ENCODE measurements around the gene MAP10.

MAP10 gene, protein sequence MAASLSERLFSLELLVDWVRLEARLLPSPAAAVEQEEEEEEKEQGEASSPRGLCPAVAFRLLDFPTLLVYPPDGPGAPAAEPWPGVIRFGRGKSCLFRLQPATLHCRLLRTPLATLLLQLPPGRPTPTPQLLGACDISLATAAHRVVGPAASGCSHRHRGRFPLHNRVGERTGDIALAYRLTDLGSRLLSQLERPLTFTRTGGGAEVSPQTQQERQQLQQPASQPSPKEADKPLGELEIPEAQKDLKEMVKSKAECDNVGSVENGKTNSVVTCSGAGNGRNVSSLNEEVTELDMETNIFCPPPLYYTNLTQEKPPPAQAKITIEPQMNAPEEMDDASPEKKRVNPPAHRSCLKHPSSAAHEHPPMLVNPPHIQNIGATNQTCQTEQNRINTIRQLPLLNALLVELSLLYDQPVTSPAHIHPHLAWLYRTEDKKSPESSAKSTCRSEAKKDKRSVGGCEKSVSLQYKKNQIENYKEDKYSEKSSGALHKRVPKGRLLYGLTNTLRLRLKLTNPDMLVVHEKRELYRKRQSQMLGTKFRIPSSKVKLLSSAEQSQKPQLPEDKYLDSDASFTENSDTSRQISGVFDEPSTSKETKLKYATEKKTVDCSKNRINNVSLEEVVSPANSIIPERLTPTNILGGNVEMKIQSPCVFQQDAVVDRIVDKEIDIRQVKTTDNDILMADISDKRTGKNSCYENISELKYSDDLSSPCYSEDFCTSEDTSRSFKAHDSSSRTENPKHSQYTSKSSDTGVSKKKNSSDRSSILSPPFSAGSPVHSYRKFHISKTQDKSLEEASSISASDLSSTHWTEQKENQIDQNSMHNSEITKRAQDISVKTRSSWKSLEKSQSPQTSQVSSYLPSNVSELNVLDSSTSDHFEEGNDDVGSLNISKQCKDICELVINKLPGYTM

GRCh38 chr1:232805269-232806185 is at the start of gene MAP10:
Gene MAP10 (plus strand): TSS chr1:232805416. CDS start chr1:232805450, 34 bp downstream.
- H3K4me3 ChIP-seq (ENCODE audit: severe bottlenecking), result peak within 1 kb of the TSS; percentile 39
- no peak within 1 kb of the TSS for H3K27ac ChIP-seq (ENCODE audit: poor library complexity, severe bottlenecking)
- H3K27me3 ChIP-seq (ENCODE audit: insufficient read depth, poor library complexity, severe bottlenecking), result no peaks in the 10 kb centered on the region
- DNase-seq (ENCODE audit: low spot score) (peak; percentile 62), ATAC-seq (ENCODE audit: low read depth) (peak; percentile 51; the same call in 1 of the 3 replicates)
- H3K36me3 ChIP-seq (ENCODE audit: low read depth), result no peaks in the 10 kb centered on the region
- TF ChIP-seq CTCF (IDR thresholded peaks at IDR 0.05; ENCODE audit: poor library complexity, severe bottlenecking), result no peak
- H3K9me3 ChIP-seq (ENCODE audit: severe bottlenecking), result no peaks in the 10 kb centered on the region
- no peaks in the 10 kb centered on the region for H3K4me1 ChIP-seq (ENCODE audit: insufficient read depth, poor library complexity, severe bottlenecking)

DNA sequence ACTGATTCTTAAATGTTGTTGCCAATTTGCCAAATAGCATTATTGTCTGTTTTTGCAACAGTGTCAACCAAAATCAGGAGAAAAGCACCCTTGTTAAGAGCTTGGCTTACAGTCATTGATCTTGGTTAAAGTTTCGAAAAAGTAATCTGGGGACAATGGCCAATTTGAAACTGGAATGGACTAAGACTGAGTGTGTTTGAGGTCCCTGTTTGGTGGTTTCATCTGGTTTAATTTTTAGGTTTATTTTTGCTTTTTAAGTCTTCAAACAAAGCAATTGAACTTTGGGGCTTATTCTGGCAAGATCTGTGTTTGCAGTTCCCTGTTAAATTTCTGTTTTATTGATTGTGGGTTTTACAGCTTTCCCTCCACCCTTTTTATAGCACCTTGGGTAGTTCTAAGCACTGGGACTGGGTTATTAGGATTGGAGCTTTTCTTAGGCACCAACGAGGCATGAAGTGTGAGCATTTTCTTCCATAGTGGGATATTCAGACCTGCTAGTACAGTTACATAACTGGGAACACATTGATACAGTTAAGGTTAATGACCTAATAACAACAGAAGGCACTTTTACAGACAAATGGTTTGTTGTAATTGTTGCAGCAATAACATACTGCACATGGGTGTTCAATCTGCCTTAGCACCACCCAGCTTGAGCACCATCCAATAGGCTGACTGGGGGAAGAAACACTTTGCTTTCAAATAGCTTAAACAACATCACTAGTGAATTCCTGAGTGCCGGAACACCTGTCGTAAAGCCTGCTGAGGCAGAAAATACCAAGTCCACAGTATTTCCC is 40.6 kb upstream of the MAP10 start:
- H3K9me3 ChIP-seq (ENCODE audit: severe bottlenecking), result no peaks in the 10 kb centered on the region
- TF ChIP-seq CTCF (IDR thresholded peaks at IDR 0.05; ENCODE audit: poor library complexity, severe bottlenecking), result no peak
- H3K4me1 ChIP-seq (ENCODE audit: insufficient read depth, poor library complexity, severe bottlenecking), result peaks cover 10% of the 10 kb centered on the region
- DNase-seq (ENCODE audit: low spot score), result no peak
- H3K27me3 ChIP-seq (ENCODE audit: insufficient read depth, poor library complexity, severe bottlenecking), result no peaks in the 10 kb centered on the region
- ATAC-seq (ENCODE audit: low read depth), result no peak
- no peak overlapping the region for H3K27ac ChIP-seq (ENCODE audit: poor library complexity, severe bottlenecking)
- H3K4me3 ChIP-seq (ENCODE audit: severe bottlenecking), result no peak overlapping the region
- H3K36me3 ChIP-seq (ENCODE audit: low read depth), result no peaks in the 10 kb centered on the region

DNA sequence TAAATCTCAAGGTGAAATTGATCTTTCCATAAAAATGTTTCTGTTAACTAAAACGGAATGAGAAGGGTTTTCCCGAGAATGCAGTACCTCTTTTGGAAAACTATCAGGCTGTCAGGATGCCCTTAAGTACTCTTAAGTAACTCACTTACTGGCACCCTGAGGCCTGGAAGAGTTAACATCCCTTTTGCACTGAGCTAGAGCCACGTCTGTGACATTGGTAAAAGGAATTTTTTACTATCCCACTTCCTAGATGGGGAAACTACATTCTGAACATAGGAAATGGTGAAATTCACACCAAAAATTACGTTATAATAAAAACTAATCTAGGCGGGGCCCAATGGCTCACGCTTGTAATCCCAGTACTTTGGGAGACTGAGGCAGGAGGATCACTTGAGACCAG is 39.7 kb upstream of the MAP10 start:
- TF ChIP-seq CTCF (IDR thresholded peaks at IDR 0.05; ENCODE audit: poor library complexity, severe bottlenecking), result no peak
- no peak for ATAC-seq (ENCODE audit: low read depth)
- H3K9me3 ChIP-seq (ENCODE audit: severe bottlenecking), result no peaks in the 10 kb centered on the region
- H3K27me3 ChIP-seq (ENCODE audit: insufficient read depth, poor library complexity, severe bottlenecking), result no peaks in the 10 kb centered on the region
- H3K4me3 ChIP-seq (ENCODE audit: severe bottlenecking), result no peak overlapping the region
- H3K27ac ChIP-seq (ENCODE audit: poor library complexity, severe bottlenecking), result no peak overlapping the region
- DNase-seq (ENCODE audit: low spot score), result no peak
- peaks cover 10% of the 10 kb centered on the region for H3K4me1 ChIP-seq (ENCODE audit: insufficient read depth, poor library complexity, severe bottlenecking)
- no peaks in the 10 kb centered on the region for H3K36me3 ChIP-seq (ENCODE audit: low read depth)

DNA sequence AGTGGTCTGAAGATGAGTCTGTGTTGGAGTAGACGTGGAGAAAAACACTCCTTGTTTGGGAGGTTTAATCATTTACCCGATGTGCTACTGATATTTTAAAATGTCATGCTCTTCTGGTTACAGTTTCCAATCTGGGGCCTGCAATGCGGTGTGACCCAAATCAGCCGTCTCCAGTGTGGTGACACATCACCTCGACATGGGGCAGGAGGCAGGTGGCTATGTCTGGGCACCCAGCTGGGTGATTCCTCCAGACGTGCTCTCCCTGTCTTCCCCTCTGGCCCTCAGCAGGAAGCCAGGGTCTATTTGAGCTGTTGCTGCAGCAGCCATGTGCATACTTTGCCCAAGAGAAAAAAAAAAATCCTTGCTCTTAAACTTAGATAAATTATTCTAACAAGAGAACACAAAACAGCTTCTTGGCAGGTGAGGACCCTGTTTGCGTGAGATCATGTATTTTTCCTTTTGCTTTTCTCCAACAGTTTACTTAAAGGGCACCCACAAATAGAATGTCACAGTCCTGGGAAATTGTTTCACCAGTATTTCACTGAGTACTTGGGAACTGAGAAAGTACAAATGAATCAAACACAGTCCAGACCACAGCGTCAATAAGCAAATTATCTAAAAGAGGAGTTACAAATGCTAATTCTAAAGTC is 38.9 kb upstream of the MAP10 start:
- DNase-seq (ENCODE audit: low spot score) (no peak), ATAC-seq (ENCODE audit: low read depth) (no peak)
- no peaks in the 10 kb centered on the region for H3K27me3 ChIP-seq (ENCODE audit: insufficient read depth, poor library complexity, severe bottlenecking)
- H3K4me3 ChIP-seq (ENCODE audit: severe bottlenecking), result no peak overlapping the region
- no peaks in the 10 kb centered on the region for H3K9me3 ChIP-seq (ENCODE audit: severe bottlenecking)
- H3K4me1 ChIP-seq (ENCODE audit: insufficient read depth, poor library complexity, severe bottlenecking), result peaks cover 10% of the 10 kb centered on the region
- H3K36me3 ChIP-seq (ENCODE audit: low read depth), result no peaks in the 10 kb centered on the region
- TF ChIP-seq CTCF (IDR thresholded peaks at IDR 0.05; ENCODE audit: poor library complexity, severe bottlenecking), result no peak
- H3K27ac ChIP-seq (ENCODE audit: poor library complexity, severe bottlenecking), result no peak overlapping the region

Data from RWPE2 (cell line).